NCI-H1048 (cell line): ENCODE data around the gene DNM3.
A peak's percentile ranks its signal among the peaks of the same experiment; 100 is the strongest.

Experiments
- DNase-seq: peaks from one replicate; lab custom pipeline; 2025; lab: John Stamatoyannopoulos, UW

Gene DNM3

DNA sequence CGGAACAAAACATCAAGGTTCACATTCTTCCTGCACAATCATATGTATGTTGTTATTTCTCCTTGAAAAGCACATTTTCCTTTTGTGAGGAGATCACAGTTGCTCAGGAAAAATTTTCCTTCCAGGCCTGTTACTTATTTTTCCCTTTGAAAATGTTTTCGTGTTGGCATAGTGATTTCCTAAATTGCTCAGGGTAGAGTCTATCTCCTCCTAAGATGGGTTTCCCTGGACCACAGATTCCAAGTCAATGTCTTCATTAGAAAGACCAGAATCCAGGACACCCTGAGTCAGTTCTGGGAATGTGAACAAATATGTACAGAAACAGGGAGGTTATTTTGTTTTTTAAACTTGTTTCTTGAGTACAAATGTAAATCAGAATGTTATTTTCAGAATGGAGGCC lies 484.8 kb downstream of the DNM3 start:
- DNase-seq = no peak

DNA sequence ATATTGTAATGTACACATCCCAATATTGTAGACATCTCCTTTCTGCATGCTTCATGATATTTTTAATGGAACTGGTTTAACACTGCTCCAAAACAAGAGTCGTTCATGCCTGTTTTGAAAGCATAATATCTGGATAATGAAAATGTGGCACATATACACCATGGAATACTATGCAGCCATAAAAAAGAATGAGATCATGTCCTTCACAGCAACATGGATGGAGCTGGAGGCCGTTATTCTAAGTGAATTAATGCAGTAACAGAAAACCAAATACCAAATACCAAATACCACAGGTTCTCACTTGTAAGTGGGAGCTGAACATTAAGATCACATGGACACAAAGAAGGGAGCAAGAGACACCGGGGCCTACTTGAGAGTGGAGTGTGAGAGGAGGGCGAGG lies 487.0 kb downstream of the DNM3 start:
- no peak for DNase-seq

DNA sequence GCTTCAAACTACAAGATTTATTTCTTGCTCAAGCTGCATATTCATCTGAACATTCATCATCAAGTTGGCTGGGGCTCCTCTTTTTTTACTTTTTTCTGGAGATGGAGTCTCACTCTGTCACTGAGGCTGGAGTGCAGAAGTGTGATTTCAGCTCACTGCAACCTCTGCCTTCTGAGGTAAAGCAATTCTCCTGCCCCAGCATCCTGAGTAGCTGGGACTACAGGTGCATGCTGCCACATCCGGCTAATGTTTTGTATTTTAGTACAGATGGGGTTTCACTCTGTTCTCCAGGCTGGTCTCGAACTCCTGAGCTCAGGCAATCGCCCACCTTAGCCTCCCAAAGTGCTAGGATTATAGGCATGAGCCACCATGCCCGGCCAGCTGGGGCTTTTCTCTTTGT lies 490.9 kb downstream of the DNM3 start:
- no peak for DNase-seq

DNA sequence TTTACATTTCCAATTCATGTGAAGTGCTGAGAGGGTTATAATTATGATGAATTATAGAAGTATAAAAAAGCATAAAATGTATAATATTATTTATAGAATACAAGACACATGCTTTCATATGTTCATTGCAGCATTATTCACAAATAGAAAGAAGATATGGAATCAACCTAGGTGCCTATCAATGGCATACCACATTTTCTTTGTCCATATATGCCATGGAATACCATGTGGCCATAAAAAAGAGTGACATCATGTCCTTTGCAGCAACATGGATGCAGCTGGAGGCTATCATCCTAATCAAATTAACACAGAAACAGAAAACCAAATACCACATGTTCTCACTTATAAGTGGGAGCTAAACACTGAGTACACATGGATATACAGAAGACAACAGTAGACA lies 494.1 kb downstream of the DNM3 start:
- no peak for DNase-seq

DNA sequence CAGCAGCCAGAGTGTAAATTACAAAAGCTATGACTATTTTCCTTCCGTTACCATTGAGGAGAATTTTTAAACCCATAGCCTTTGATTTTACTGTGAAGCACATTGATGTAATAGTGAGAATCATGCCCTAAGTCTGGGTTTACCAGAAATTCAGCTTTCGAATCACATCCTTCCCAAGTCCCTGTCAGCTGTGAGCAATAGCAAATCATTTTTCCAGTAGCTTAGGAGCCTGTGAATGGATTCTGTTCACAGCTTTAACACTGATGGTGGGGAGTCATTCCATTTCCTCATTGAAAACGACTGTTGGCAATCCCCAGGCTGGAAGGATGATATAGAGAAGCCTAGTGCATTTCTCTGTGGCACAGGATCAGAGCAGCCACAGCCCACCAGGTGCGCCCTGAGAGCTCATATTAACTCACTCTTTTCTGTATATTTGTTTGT lies 497.0 kb downstream of the DNM3 start:
- no peak for DNase-seq

DNA sequence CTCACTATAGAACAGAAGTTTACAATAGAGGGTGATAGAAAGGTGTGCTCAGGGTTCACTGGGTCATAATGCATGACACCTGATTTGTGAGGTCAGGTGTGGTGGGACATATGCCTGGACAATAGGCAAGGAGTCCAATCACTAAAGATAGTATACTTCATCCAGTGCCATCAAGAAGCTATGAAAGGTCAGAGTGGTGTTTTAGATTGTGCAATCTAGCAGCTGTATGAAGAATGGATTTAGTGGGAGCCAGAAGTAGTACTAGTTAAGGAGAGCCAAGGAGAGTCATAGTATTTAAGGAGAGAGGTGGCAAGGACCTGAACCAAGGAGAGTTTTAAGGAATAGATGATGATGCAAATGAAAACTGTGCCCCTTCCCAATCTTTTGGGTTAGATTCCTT lies 498.5 kb downstream of the DNM3 start:
- no peak for DNase-seq

DNA sequence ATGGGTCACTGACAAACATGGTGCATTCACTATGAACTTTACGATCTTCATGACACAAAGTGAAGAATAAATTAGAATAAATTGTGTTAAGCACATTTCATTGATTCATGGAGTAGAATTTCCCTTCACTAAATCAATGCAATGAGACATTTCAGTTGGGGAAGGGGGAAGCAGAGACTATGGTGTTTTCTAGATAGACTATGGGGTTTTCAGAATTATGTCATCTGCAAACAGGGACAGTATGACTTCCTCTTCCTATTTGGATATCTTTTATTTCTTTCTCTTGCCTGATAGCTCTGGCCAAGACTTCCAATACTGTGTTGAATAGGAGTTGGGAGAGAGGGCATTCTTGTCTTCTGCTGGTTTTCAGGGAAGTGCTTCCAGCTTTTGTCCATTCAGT lies 499.2 kb downstream of the DNM3 start:
- no peak for DNase-seq

DNA sequence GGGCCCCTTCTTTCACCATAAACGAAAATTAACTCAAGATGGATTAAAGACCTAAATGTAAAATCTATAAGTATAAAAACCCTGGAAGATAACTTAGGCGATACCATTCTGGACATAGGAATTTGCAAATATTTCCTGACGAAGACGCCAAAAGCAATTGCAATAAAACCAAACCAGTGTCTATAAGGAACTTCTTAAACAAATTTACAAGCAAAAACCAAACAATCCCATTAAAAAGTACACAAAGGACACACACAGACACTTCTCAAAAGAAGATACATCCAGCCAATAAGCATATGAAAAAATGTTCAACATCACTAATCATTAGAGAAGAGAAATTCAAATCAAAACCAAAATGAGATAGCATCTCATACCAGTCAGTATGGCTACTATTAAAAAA lies 500.4 kb downstream of the DNM3 start:
- no peak for DNase-seq

DNA sequence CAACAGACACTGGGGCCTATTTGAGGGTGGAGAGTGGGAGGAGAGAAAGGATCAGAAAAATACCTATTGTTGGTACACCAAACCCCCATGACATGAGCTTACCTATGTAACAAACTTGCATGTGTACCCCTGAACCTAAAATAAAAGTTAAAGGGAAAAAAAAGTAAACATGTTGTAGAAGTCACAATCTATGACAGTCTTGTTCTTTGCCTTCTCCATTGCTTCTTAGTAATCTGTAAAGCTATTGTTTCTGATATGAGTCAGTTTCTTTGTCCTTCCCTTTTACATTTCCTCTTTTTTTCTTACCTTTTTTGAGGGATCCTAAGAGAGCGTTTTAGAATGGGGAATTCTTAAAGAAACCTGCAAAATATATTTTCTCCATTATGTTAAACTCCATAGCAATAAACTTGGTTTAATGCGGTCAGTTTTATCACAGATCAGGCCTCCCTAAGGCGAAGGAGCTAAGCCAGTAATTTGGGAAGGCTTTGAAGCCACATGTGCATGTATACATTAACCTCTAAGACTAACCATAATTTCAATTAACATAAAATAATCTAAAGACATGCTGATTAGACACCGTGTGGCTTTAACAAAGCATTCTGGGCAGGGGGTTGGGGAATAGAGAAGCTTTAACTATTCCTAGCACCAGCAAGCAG lies 501.4 kb downstream of the DNM3 start:
- DNase-seq = no peak

DNA sequence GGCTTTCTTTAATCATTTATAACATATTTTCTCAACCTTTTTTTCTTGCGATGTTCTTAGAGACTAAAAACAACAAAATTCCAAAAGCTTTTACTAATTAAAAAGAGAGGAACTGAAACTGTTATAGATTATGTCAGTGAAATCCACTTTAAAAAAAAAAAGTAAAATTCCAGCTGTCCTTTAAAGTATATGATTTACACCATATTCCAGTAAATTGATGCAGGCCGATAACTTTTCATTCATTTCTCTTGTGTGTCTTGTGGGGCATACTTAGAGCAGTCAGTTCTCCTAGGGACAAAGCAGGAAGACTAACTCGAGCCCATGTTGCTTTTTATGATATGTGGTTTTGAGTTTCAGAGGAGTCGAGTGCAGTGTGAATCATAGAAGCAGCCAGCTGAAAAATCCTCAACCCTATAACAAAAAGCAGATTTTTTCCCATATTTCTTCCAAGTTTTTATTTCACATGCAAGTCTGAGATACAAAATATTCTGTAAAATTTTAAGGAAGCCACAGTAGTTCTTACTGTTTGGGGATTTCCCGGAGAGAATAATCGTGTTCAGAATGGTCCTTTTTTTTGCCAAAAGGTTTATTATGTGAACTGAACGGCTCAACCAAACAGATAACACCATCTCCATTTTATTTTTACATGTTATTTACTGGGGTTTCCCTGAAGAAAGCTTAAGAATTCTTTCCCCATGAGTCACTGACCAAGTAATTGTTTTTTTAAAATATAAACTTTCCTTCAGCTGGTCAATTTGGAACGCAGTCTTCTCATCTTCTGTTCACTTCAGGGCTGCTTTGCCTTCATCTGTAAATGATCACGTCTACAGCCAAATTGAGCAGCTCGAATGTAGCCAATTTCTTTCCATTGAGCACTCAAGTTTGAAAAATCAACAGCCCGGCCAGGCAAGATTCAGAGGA lies 502.2 kb downstream of the DNM3 start:
- no peak for DNase-seq

DNA sequence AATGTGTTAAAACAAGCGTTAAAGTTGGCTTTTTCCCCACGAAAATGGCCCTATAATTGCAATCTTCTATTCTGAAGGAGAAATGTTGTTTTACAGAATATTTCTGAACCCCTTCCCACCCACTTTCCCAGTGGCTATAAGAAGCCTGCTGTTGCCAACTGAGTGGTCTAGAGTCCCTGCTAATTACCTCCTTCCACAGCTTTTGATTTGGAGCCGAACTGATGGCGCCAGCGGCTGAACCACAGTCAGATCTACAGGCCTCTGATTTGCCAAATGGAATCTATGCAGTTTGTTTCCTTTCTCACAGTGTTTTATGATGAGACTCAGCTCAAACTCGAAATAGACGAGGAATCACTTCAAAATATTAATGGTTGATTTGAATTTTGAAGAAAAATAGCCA lies 503.1 kb downstream of the DNM3 start:
- DNase-seq = no peak

DNA sequence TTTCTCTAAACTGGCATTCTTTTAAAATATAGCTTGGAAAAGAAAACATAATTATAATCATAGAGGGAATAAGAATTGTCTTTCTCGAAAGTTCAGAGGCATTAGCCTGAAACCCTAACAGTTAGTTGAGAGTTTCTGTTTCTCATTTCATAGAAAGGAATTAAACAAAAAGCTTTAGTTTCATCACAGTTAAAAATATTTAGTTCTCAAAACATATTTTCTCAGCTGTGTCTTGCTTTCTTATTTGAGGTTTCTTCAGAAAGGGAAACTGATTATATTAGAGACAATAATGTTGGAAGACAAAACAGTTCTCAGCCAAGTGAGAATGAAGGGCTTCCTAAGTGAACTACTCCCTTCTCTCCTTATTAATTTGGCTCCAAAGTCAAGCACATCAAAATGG lies 503.8 kb downstream of the DNM3 start:
- no peak for DNase-seq

DNA sequence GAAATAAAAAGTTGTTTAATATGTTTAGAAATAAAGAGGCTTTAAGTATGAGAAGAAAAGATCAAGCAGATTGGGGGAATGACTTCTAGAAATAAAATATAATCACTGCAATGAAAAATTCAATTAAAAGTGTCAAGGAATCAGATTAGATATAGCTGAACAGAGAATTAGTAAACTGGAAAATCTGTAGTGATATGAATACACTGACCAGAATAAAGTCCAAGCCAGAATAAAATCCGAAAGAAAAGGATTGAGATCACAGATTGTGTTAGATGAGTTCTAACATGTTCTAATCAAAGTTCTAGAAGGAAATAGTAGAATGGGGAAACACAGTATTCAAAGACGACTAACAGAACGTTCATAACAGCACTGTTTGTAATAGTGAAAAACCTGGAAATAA lies 506.1 kb downstream of the DNM3 start:
- DNase-seq = no peak

DNA sequence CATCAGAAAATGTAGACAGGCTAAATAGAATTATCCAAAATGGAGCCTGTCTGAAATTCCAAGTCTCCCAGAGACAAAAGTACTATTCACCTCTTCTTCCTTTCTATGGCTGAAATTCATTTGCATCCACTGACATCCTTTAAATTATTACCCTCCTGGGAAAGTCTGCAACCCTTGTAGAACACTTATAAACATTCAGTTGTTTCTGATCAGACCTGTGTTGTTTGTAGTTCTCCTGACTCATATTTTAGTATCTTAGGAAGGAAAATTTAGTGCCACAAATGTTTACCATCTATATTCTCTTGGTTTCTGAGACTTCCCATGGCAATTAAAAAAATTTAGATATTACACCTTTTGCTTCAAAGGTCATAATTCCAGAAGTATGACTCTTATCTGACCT lies 509.6 kb downstream of the DNM3 start:
- peak; percentile 40 for DNase-seq

DNA sequence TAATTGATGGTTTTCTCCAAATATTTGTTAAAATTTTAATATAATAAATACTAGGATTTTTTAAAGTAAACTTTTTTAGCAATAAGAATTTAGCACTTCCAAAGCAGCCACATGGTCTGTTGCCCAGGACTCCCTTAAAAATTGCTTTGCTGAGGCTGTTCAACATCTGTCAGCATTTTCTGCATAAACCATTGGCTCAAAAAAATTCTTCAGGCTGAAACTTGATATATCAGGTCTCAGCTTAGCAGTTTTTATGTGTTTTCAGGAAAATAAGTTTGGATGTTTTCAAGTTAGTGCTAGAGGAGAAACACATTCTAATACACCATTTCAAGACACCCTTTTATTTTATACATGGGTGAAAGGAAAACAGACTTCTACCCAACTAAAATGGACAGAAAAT lies 510.0 kb downstream of the DNM3 start:
- no peak for DNase-seq

DNA sequence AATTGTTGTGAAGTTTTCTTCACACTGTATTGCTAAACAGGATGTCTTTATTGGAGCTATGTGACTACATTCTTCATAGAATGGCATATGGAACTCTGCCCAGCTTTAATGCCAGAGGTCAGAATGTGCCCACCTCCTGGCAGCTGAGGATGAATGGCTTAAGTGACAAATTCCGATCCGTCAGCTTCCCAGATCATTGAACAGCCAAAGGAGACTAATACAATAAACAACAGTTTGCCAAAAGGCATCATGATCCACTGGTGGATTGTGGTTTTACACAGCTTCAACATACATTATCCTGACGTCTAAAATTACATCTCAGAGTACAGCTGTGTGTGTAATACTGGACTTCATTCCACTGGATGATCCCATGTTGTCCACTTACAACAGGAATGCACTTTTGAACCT lies 510.5 kb downstream of the DNM3 start:
- DNase-seq = no peak

DNA sequence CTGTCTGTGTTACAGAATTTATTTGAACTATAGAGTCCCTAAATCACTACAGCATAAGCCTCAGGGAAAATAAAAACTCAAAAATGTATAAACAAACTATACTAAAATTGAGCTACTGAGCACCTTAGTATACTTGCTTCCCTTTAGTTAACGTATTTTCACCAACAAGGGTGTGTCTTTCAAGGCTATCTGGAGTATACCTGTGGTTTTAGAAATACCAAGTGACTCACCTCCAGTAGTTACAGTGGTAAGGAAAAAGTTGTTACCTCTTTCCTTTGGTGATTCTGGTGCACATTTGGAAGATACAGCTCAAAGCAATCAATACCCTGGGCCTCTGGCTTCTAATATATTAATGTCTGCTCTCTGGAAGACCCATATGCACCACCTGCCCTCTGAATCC lies 511.1 kb downstream of the DNM3 start:
- DNase-seq = no peak

DNA sequence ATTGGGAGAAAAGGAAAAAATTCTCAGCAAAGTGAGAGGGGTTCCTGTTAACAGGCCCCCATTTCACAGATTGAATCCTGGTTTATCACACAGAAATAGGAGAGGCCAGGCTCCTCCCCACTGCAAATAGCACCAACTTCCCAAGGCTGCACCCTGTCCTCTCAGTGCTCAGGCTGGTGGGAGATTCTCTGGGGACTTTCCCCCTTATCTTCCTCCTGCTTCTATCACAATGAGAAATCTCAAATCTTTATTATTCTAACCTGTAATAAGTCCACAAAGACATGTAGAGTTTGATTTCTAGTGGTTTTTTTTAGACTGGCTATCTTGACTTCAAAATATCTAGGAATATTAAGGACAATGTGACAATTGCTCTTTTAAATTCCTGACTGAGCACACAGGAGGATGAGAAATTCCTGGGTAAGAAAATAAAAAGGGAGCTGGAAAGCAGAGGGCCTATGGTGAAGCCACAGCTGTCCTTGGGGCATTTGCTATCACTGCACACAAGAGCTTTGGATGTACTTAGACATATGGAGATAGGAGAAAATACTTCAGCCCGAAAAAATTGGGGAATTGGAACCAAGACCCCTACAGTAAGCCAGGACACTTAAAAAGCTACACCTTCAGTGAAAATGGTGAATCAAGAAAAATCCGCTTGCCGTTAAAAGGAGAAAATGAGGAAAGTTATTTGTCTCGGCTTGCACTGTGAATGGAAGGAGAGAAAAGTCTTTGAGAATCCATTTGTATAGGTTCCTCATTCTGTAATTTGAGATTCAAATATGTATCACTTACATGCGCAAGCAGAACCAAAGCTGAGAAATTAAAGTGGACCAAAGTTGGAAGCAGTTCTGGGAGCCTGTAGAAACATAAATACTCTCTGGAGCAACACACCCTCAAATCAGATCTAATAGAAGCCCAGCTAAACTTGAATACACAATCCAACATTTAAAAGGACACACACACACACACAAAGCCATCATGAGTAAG lies 513.3 kb downstream of the DNM3 start:
- DNase-seq = no peak

DNA sequence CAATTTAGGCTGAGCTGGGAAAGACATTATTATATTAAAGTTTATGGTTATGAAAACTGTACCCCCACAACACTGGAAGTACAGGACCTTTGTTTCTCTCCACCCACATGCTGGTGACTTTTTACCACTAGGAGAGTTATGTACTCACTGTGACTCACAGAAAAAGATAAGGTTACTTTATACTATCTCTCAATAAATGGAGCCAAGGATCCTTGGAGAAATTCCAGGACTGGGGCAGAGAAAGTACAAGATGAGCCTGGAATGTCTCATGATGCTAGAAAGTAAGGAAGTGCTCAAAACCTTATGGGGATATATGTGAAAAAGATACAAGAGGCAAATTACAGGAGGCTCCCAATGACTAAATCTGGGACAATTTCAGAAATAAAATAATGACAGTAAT lies 515.3 kb downstream of the DNM3 start:
- no peak for DNase-seq

DNA sequence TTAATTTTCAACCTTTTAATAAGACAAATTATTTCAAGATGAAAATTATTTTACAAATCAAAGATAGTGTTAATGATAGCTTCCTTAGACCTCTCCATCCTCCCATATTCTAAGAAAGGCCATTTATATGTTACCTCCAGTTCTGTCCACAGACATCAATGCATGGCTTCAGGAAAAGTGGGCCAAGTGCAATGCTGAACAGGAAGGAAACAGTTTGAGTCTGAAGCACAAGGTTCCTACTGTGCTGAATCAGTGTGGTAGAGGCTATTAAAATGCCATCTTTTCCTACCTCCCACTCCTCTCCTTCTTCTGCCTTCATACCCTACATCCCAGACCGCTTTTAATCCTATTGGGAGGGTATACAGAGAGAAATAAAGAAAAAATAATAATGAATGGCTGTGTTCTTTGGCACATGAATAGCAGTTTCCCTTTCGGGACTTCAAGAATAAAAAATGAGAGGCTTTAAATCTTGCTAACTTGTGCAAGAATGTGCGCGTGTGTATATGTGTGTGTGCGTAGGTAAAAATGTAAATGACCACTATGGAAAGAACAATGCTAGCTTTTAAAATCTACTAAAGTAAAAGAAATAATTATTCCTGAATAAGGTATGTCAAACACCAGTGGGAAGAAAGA lies 516.6 kb downstream of the DNM3 start:
- no peak for DNase-seq

DNA sequence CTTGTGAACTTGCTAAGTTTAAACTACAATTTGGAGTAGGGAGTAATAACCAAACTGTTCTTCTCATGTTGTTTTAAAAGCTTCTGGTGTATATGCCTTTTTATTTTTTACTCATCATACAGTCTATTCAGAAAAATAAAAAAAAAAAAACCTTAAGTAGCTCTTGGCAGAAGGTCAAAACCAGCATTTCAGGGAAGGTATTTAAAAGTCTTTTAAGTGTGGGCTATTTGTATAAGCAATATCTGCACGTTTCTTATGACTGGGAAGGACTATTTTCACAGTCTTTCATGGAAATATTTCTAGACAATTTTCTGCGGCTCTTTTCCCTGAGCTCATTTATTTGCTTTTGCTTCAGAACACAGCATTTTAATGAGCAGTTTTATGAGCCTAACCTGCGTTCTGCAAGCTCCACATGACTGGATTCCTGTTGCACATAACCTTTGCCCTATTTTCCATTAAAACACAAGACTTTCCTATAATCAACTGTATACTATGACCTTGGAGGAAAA lies 518.2 kb downstream of the DNM3 start:
- DNase-seq = peak; percentile 73

DNA sequence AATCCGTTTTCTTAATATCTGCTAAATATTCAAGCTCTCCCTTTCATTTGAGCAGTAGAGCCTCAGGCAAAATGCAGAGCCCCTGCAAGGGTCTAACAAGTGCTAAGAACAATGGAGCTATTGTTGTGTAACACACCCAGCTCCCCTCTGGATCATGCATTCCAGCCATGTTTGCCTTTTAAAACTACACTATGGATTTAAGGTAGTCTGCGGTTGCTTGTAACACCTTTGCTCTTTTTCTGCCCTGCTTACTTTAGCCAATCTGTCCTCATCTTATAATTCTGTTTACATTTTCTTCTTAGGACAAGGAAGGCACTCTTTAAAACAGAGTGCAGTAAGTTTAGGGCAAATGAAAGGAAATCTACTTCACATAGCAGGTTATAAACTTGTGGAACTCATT lies 519.2 kb downstream of the DNM3 start:
- DNase-seq = peak; percentile 91
